ENCODE data around the gene KHSRP. TPM values are rescaled to one million over a fixed set of nuclear protein-coding genes. Genes with fewer than 3 reads are reported as not detected.
A peak's percentile ranks its signal among the peaks of the same experiment; 100 is the strongest.

KHSRP gene
- total and polyA plus RNA-seq, 5 donors from 2014 or later = 9.1 to 156 (median 11.9) TPM

DNA sequence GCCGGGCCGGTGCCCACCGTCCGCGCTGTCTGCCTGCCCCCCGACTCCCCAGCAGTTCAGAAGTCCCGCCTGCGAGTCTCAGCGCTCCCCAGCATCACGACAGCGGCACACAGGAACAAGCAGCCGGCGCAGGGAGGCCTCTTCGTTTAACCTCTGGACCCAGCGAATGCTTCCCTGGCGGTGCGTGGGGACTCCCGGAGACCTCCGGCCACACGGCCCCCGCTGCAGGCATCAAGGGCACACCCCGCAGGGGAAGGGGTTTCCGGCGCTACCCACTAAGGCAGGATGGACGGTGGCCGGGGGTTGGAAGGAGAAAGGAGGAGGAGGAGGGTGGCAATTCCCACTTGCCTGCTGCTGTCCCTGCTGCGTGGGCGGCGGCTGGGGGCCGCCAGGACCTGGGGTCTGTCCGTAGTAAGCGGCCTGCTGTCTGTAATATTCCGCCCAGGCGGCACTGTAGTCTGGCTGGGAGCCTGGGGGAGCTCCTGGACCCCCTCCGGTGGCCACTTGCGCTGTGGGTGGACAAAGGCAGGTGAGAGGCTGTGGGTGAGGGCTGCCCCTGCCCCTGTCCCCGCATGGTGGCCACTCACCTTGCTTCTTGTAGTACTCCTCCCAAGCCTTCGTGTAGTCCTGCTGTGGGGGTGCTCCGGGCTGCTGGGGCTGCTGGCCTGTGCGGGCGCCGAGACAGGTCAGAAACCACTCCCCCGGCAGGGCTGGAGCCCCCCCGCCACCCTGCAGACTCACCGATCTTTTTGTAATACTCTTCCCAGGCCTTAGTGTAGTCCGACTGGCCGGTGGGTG, 9.6 kb downstream of the KHSRP start:
- H3K4me3 Mint-ChIP-seq = no peak overlapping the region
- ATAC-seq (ENCODE audit: low read depth in 2 of 2) (no peak), DNase-seq (no peak)

DNA sequence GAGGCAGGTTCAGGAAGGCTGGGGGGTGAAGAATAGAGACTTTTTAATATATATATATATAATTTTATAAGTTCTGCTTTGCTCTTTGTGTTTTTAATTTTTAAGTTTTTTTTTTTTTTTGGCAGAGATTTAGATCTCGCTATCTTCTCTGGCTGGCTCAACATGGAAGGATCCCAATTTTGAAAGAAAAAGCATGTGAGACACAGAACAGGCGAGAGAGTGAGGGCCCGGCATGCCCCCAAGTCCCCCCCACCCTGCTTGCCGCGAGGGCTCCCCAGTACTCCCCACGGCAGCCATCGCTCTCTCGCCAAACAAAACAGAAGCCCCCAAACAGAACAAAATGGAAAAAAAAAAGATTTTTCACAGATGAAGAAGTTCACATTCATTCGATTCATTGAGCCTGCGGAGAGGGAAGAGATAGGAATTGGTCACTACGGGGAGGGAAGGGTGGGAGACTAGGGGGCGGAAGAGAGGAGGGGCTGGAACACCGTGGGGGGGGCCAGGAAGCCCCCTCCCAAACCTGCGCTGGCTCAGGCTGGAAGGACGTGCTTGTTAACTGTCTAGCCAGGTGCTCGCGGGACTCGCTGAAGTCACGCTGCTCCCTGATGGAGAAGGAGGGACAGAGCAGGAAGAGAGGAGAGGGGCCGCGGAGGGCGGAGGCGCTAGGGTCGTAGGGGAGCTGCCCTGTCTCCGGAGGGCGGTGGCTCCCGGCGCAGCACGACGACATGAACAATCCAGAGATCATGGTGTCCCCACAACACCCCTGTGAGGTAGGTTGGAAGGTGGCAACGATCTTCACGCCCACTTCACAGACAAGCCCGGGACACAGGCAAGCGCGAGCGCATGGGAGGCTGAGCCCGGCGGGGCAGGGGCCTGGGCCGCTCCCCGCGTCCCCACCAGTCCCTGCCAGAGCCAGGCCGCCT, 10.6 kb downstream of the KHSRP start:
- no peaks in the 10 kb centered on the region for H3K9me3 ChIP-seq (ENCODE audit: control insufficient read depth in 2 of 2, low read length in 2 of 2)
- no peak for DNase-seq
- Mint-ChIP-seq H3K36me3 (peaks cover 4% of the 10 kb centered on the region), H3K4me3 (no peak overlapping the region), H3K9me3 (no peaks in the 10 kb centered on the region), H3K27ac (no peak overlapping the region), H3K4me1 (no peaks in the 10 kb centered on the region), H3K27me3 (no peaks in the 10 kb centered on the region)
- no peak overlapping the region for H3K4me3 ChIP-seq (ENCODE audit: low read depth, low read length)
- H3K27ac ChIP-seq (ENCODE audit: insufficient read depth, low read length, poor library complexity, severe bottlenecking) = no peak overlapping the region
- H3K36me3 ChIP-seq (ENCODE audit: control insufficient read depth, insufficient read depth, low read length) = peaks cover 44% of the 10 kb centered on the region
- H3K27me3 ChIP-seq (ENCODE audit: control insufficient read depth, insufficient read depth, low read length) = no peaks in the 10 kb centered on the region
- no peak for ATAC-seq (ENCODE audit: low read depth in 2 of 2)
- no peaks in the 10 kb centered on the region for H3K4me1 ChIP-seq (ENCODE audit: control insufficient read depth, insufficient read depth, low read length, poor library complexity, severe bottlenecking)

More for the DNA sequence above, 9.6 kb downstream of the KHSRP start:
- Histone ChIP-seq H3K4me3 (ENCODE audit: low read depth, low read length) (no peak overlapping the region), H3K27me3 (ENCODE audit: control insufficient read depth, insufficient read depth, low read length) (no peaks in the 10 kb centered on the region), H3K27ac (ENCODE audit: insufficient read depth, low read length, poor library complexity, severe bottlenecking) (no peak overlapping the region), H3K4me1 (ENCODE audit: control insufficient read depth, insufficient read depth, low read length, poor library complexity, severe bottlenecking) (no peaks in the 10 kb centered on the region), H3K36me3 (ENCODE audit: control insufficient read depth, insufficient read depth, low read length) (peaks cover 54% of the 10 kb centered on the region), H3K9me3 (ENCODE audit: control insufficient read depth in 2 of 2, low read length in 2 of 2) (no peaks in the 10 kb centered on the region)
- no peak overlapping the region for H3K27ac Mint-ChIP-seq
- no peaks in the 10 kb centered on the region for H3K27me3 Mint-ChIP-seq
- no peaks in the 10 kb centered on the region for H3K9me3 Mint-ChIP-seq
- H3K4me1 Mint-ChIP-seq = no peaks in the 10 kb centered on the region
- H3K36me3 Mint-ChIP-seq = peaks cover 7% of the 10 kb centered on the region

DNA sequence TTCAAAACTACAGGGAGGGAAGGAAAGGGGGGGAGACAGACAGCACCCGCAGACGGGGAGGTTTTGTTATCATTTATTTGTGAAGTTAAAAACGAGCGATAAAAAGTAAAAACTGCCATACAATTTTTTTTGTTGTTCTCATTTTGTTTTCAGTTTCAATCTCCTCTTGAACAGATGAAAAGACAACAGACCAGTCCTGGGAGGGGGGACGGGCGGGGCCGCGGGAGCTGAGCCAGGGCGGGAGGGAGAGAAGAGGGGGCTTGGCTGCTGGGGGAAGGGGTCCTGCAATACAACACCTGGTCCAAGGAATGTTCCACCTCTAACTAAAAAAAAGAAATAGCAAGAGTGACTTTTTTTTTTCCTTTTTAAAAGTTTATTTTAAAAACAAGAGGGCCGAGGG, 11.3 kb downstream of the KHSRP start:
- Mint-ChIP-seq H3K36me3 (no peaks in the 10 kb centered on the region), H3K27me3 (no peaks in the 10 kb centered on the region), H3K27ac (no peak overlapping the region), H3K4me1 (no peaks in the 10 kb centered on the region), H3K4me3 (no peak overlapping the region), H3K9me3 (no peaks in the 10 kb centered on the region)
- Histone ChIP-seq H3K27ac (ENCODE audit: insufficient read depth, low read length, poor library complexity, severe bottlenecking) (no peak overlapping the region), H3K4me3 (ENCODE audit: low read depth, low read length) (no peak overlapping the region), H3K36me3 (ENCODE audit: control insufficient read depth, insufficient read depth, low read length) (peaks cover 37% of the 10 kb centered on the region), H3K27me3 (ENCODE audit: control insufficient read depth, insufficient read depth, low read length) (no peaks in the 10 kb centered on the region), H3K9me3 (ENCODE audit: control insufficient read depth in 2 of 2, low read length in 2 of 2) (no peaks in the 10 kb centered on the region), H3K4me1 (ENCODE audit: control insufficient read depth, insufficient read depth, low read length, poor library complexity, severe bottlenecking) (no peaks in the 10 kb centered on the region)
- DNase-seq = no peak
- no peak for ATAC-seq (ENCODE audit: low read depth in 2 of 2)

DNA sequence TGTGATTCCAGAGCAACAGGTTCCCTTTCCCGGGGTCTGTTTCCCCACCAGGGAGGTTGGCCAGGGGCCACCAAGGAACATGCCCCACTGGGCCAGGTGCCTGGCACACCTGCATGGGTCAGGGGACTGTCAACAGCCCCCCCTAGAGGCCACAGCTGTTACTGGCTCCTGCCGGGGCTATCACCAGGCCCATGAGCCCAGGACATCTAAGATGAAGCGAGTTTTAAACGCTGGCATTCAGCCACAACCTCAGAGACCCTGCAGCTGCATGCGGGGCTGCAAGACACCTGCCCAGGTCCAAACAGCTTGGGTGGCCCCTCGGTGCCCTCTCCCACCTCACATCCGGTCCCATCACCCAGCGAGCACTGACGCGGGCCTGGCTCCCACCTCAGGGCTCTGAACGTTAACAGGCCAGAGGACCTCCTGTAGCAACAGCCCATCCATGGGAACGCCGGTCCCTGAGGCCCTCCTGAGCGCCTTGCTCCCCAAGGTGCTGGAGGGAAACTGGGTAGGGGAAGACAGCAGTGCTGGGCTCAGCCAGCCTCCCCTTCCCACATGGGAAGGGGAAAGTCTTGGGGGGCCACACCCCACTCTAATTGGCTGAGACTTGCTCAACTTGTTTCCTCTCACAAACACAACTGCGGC, 12.0 kb downstream of the KHSRP start:
- no peak overlapping the region for H3K27ac ChIP-seq (ENCODE audit: insufficient read depth, low read length, poor library complexity, severe bottlenecking)

DNA sequence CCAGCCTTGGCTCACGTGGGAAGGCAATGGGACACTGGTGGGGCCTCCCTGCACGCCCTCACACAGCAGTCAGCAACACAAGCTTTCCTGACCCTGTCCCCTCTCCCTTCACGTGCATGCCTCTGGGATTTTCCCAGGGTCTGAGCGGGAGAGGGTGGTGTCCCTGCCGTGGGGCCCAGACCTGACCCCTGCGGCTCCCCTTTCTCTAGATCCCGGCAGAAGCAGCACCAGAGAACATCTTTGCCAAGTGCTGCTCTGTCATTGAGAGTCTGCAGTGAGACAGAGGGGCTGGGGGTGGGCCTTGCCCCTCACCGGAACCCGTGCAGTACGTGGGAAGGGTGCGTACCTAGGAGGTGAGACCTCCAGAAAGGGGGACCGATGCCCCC, 12.6 kb downstream of the KHSRP start:
- Mint-ChIP-seq H3K27ac (no peak overlapping the region), H3K36me3 (no peaks in the 10 kb centered on the region), H3K4me3 (no peak overlapping the region), H3K9me3 (no peaks in the 10 kb centered on the region), H3K27me3 (no peaks in the 10 kb centered on the region), H3K4me1 (no peaks in the 10 kb centered on the region)
- Histone ChIP-seq H3K27me3 (ENCODE audit: control insufficient read depth, insufficient read depth, low read length) (no peaks in the 10 kb centered on the region), H3K4me3 (ENCODE audit: low read depth, low read length) (no peak overlapping the region), H3K36me3 (ENCODE audit: control insufficient read depth, insufficient read depth, low read length) (peaks cover 25% of the 10 kb centered on the region), H3K9me3 (ENCODE audit: control insufficient read depth in 2 of 2, low read length in 2 of 2) (no peaks in the 10 kb centered on the region), H3K4me1 (ENCODE audit: control insufficient read depth, insufficient read depth, low read length, poor library complexity, severe bottlenecking) (no peaks in the 10 kb centered on the region), H3K27ac (ENCODE audit: insufficient read depth, low read length, poor library complexity, severe bottlenecking) (no peak overlapping the region)
- ATAC-seq (ENCODE audit: low read depth in 2 of 2) (peak in 1 of 2 donors; percentile 24), DNase-seq (no peak)

More for the DNA sequence above, 12.0 kb downstream of the KHSRP start:
- Mint-ChIP-seq H3K27ac (no peak overlapping the region), H3K9me3 (no peaks in the 10 kb centered on the region), H3K27me3 (no peaks in the 10 kb centered on the region), H3K4me1 (no peaks in the 10 kb centered on the region), H3K36me3 (no peaks in the 10 kb centered on the region), H3K4me3 (no peak overlapping the region)
- Histone ChIP-seq H3K4me3 (ENCODE audit: low read depth, low read length) (no peak overlapping the region), H3K9me3 (ENCODE audit: control insufficient read depth in 2 of 2, low read length in 2 of 2) (no peaks in the 10 kb centered on the region), H3K36me3 (ENCODE audit: control insufficient read depth, insufficient read depth, low read length) (peaks cover 30% of the 10 kb centered on the region), H3K4me1 (ENCODE audit: control insufficient read depth, insufficient read depth, low read length, poor library complexity, severe bottlenecking) (no peaks in the 10 kb centered on the region), H3K27me3 (ENCODE audit: control insufficient read depth, insufficient read depth, low read length) (no peaks in the 10 kb centered on the region)
- ATAC-seq (ENCODE audit: low read depth in 2 of 2) (peak; percentile 55 to 59), DNase-seq (peak; percentile 26 to 47 (median 40))

DNA sequence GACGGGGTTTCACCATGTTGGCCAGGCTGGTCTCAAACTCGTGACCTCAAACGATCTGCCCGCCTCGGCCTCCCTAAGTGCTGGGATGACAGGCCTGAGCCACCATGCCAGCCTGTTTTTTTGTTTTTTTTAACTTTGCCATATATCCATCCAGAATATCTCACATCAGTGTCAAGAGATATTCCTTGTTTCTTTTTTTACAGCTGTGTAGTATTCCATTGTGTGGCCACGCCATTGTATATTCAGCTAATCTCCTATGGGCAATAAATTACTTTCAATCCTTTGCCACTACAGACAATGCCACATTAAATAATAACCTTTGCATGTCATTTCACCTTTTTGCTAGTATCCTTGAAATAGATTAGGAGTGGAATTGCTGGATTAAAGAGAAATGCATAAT, 15.3 kb downstream of the KHSRP start:
- H3K36me3 Mint-ChIP-seq = no peaks in the 10 kb centered on the region
- no peak overlapping the region for H3K4me3 Mint-ChIP-seq
- no peaks in the 10 kb centered on the region for H3K9me3 Mint-ChIP-seq
- no peaks in the 10 kb centered on the region for H3K27me3 Mint-ChIP-seq
- Histone ChIP-seq H3K27ac (ENCODE audit: insufficient read depth, low read length, poor library complexity, severe bottlenecking) (no peak overlapping the region), H3K4me3 (ENCODE audit: low read depth, low read length) (no peak overlapping the region), H3K9me3 (ENCODE audit: control insufficient read depth in 2 of 2, low read length in 2 of 2) (no peaks in the 10 kb centered on the region), H3K27me3 (ENCODE audit: control insufficient read depth, insufficient read depth, low read length) (no peaks in the 10 kb centered on the region), H3K36me3 (ENCODE audit: control insufficient read depth, insufficient read depth, low read length) (peaks cover 3% of the 10 kb centered on the region), H3K4me1 (ENCODE audit: control insufficient read depth, insufficient read depth, low read length, poor library complexity, severe bottlenecking) (no peaks in the 10 kb centered on the region)
- no peaks in the 10 kb centered on the region for H3K4me1 Mint-ChIP-seq
- DNase-seq (no peak), ATAC-seq (ENCODE audit: low read depth in 2 of 2) (no peak)
- H3K27ac Mint-ChIP-seq = peak overlapping the region in 1 of 3 donors; percentile 69

DNA sequence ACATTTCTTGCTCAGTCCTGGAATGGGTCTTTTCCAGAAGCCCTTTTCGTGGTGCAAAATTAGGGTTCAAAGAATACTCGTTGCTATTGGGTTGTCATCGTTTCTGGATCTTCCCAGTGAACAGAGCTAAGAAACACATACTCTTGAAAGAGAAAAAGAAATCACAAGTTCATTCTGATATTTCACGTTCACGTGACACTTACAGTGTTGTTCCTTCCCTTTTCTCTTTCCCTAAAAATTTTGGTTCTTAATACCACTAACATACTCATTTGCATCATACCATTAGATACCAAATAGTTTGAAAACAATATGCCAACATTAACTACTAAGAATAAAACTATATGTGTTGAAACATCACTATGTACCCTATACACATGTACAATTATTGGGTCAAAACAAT, 18.2 kb downstream of the KHSRP start:
- H3K4me1 ChIP-seq (ENCODE audit: control insufficient read depth, insufficient read depth, low read length, poor library complexity, severe bottlenecking) = no peaks in the 10 kb centered on the region
- no peak overlapping the region for H3K4me3 ChIP-seq (ENCODE audit: low read depth, low read length)
- H3K36me3 ChIP-seq (ENCODE audit: control insufficient read depth, insufficient read depth, low read length) = no peaks in the 10 kb centered on the region
- H3K9me3 ChIP-seq (ENCODE audit: control insufficient read depth in 2 of 2, low read length in 2 of 2) = no peaks in the 10 kb centered on the region
- no peaks in the 10 kb centered on the region for H3K27me3 ChIP-seq (ENCODE audit: control insufficient read depth, insufficient read depth, low read length)
- ATAC-seq (ENCODE audit: low read depth in 2 of 2) = no peak
- H3K27ac ChIP-seq (ENCODE audit: insufficient read depth, low read length, poor library complexity, severe bottlenecking) = no peak overlapping the region
- Mint-ChIP-seq H3K36me3 (no peaks in the 10 kb centered on the region), H3K9me3 (no peaks in the 10 kb centered on the region), H3K27ac (no peak overlapping the region), H3K4me1 (no peaks in the 10 kb centered on the region), H3K27me3 (no peaks in the 10 kb centered on the region), H3K4me3 (peak overlapping the region in 1 of 4 donors; percentile 55)
- DNase-seq = no peak
